SK-N-MC (cell line): ENCODE data around the gene THEM4.

ENCODE experiments used
- EZH2 ChIP-seq: fragments of 200-600 bp; sonication (generic); IDR thresholded peaks from one replicate; pipeline ENCODE4 v1.6.1; 2017; ENCODE audit warnings: antibody characterized with exemption
- FOXP2 ChIP-seq: optimal IDR thresholded peaks from 2 replicates; pipeline ENCODE3; 2011; ENCODE audit warnings: mild to moderate bottlenecking, moderate library complexity; ENCODE audit not compliant: insufficient read depth; ENCODE audit errors: extremely low read length, control extremely low read depth
- POLR2AphosphoS5 ChIP-seq: IDR thresholded peaks from 2 replicates; pipeline ENCODE4 v1.6.1; 2012; ENCODE audit warnings: mild to moderate bottlenecking, low read depth, low read length, borderline replicate concordance

GRCh38 chr1:151837197-151837596, 72.1 kb downstream of the THEM4 start:
- TF ChIP-seq POLR2AphosphoS5 = no peak
- no peak for TF ChIP-seq EZH2
- no peak for TF ChIP-seq FOXP2
